Naive B cell (primary cell): ENCODE data around the gene TMC2. TPM values are rescaled to one million over a fixed set of nuclear protein-coding genes. Genes with fewer than 3 reads are reported as not detected.

Experiments used
- ATAC-seq, 2 donors: fragments of 150-1000 bp; cut with Tn5 transposase; 2 replicates each; pipeline ENCODE4 v1.10.0; 2021; ENCODE audit warnings: low read depth in 2 of 2, mild to moderate bottlenecking in 2 of 2, moderate library complexity in 2 of 2
- DNase-seq: peaks from one replicate; pipeline ENCODE4 v3.0.0; 2022
- H3K27ac Mint-ChIP-seq, 6 donors: one replicate each; pipeline ENCODE4 v1.8.0; 2020 to 2022; ENCODE audit warnings: mild to moderate bottlenecking in 6 of 6, mixed read lengths in 6 of 6, moderate library complexity in 5 of 6, inconsistent platforms in 2 of 6
- H3K27me3 Mint-ChIP-seq, 3 donors: one replicate each; pipeline ENCODE4 v1.8.0; 2021 to 2022; ENCODE audit warnings: mixed read lengths in 3 of 3, mild to moderate bottlenecking in 1 of 3
- H3K36me3 Mint-ChIP-seq, 2 donors: one replicate each; pipeline ENCODE4 v1.8.0; 2020 to 2022; ENCODE audit warnings: mixed read lengths in 2 of 2, inconsistent platforms in 1 of 2, mild to moderate bottlenecking in 1 of 2
- H3K4me1 Mint-ChIP-seq, 3 donors: one replicate each; pipeline ENCODE4 v1.8.0; 2020 to 2022; ENCODE audit warnings: mixed read lengths in 3 of 3, inconsistent platforms in 1 of 3, mild to moderate bottlenecking in 1 of 3, moderate library complexity in 1 of 3
- H3K4me3 Mint-ChIP-seq, 8 donors: one replicate each; pipeline ENCODE4 v1.8.0; 2020 to 2022; ENCODE audit warnings: mild to moderate bottlenecking in 8 of 8, mixed read lengths in 8 of 8, moderate library complexity in 8 of 8, inconsistent platforms in 2 of 8
- H3K9me3 Mint-ChIP-seq, 7 donors: one replicate each; pipeline ENCODE4 v1.8.0; 2020 to 2022; ENCODE audit warnings: mixed read lengths in 7 of 7, mild to moderate bottlenecking in 5 of 7, inconsistent platforms in 2 of 7, moderate library complexity in 1 of 7
- polyA plus RNA-seq, 6 donors: library from polyadenylated mRNA; unstranded; fragments of 300-500 nt; fragmentation: Illumina TruSeq; gene quantifications; one replicate each; pipeline ENCODE4 v1.2.3, GENCODE V29; 2021; ENCODE audit warnings: low read depth in 6 of 6

The TMC2 gene
- polyA plus RNA-seq, 6 donors from 2014 or later, result not detected

- Mint-ChIP-seq H3K4me3 (peak overlapping the region in 2 of 8 donors; percentile 25 to 94), H3K36me3 (peaks cover 33 to 47% of the 10 kb centered on the region in 2 donors), H3K4me1 (peaks cover 30 to 41% (median 38%) of the 10 kb centered on the region in 3 donors), H3K9me3 (peaks cover 0 to 2% (median 0%) of the 10 kb centered on the region in 7 donors), H3K27ac (peak overlapping the region in 4 of 6 donors; percentile 6 to 91 (median 12)), H3K27me3 (no peaks in the 10 kb centered on the region)
- ATAC-seq (no peak), DNase-seq (no peak)
Measured at GRCh38 chr20:2655331-2656116, 119.2 kb downstream of the TMC2 start.

- Mint-ChIP-seq H3K4me3 (peak overlapping the region in 2 of 8 donors; percentile 29 to 67), H3K9me3 (peaks cover 0 to 2% (median 0%) of the 10 kb centered on the region in 7 donors), H3K27me3 (no peaks in the 10 kb centered on the region), H3K4me1 (peaks cover 33 to 38% (median 37%) of the 10 kb centered on the region in 3 donors), H3K36me3 (peaks cover 37 to 53% of the 10 kb centered on the region in 2 donors), H3K27ac (peak overlapping the region in 5 of 6 donors; percentile 22 to 86 (median 38))
- ATAC-seq (no peak), DNase-seq (no peak)
Measured at GRCh38 chr20:2656471-2657117, 120.2 kb downstream of the TMC2 start.

GRCh38 chr20:2657241-2657640 is 120.9 kb downstream of the TMC2 start:
- Mint-ChIP-seq H3K27ac (peak overlapping the region in 3 of 6 donors; percentile 38 to 86 (median 49)), H3K36me3 (peaks cover 41 to 60% of the 10 kb centered on the region in 2 donors), H3K27me3 (no peaks in the 10 kb centered on the region), H3K9me3 (peaks cover 0 to 2% (median 0%) of the 10 kb centered on the region in 7 donors), H3K4me3 (peak overlapping the region in 1 of 8 donors; percentile 67), H3K4me1 (peaks cover 37 to 41% (median 39%) of the 10 kb centered on the region in 3 donors)
- no peak for DNase-seq
- ATAC-seq, result no peak

- no peak for ATAC-seq
- peak overlapping the region in 2 of 8 donors; percentile 59 to 67 for H3K4me3 Mint-ChIP-seq
- H3K27ac Mint-ChIP-seq, result peak overlapping the region in 4 of 6 donors; percentile 49 to 65 (median 58)
- H3K36me3 Mint-ChIP-seq, result peaks cover 41 to 64% of the 10 kb centered on the region in 2 donors
- no peak for DNase-seq
- peaks cover 0 to 2% (median 0%) of the 10 kb centered on the region in 7 donors for H3K9me3 Mint-ChIP-seq
- H3K27me3 Mint-ChIP-seq, result no peaks in the 10 kb centered on the region
- peaks cover 41 to 44% (median 42%) of the 10 kb centered on the region in 3 donors for H3K4me1 Mint-ChIP-seq
Measured at GRCh38 chr20:2657674-2658073, 121.3 kb downstream of the TMC2 start.

- peaks cover 38 to 45% (median 44%) of the 10 kb centered on the region in 3 donors for H3K4me1 Mint-ChIP-seq
- DNase-seq (no peak), ATAC-seq (no peak)
- H3K36me3 Mint-ChIP-seq, result peaks cover 41 to 64% of the 10 kb centered on the region in 2 donors
- H3K4me3 Mint-ChIP-seq, result peak overlapping the region in 2 of 8 donors; percentile 64 to 67
- no peaks in the 10 kb centered on the region for H3K27me3 Mint-ChIP-seq
- H3K27ac Mint-ChIP-seq, result peak overlapping the region in 2 of 6 donors; percentile 53 to 84
- H3K9me3 Mint-ChIP-seq, result peaks cover 0 to 2% (median 0%) of the 10 kb centered on the region in 7 donors
Measured at GRCh38 chr20:2658414-2659354, 122.3 kb downstream of the TMC2 start.

- no peak for ATAC-seq
- DNase-seq, result no peak
- peaks cover 46 to 72% of the 10 kb centered on the region in 2 donors for H3K36me3 Mint-ChIP-seq
- H3K27ac Mint-ChIP-seq, result peak overlapping the region in 2 of 6 donors; percentile 29 to 33
- H3K4me1 Mint-ChIP-seq, result peaks cover 35 to 45% (median 43%) of the 10 kb centered on the region in 3 donors
- no peaks in the 10 kb centered on the region for H3K27me3 Mint-ChIP-seq
- H3K4me3 Mint-ChIP-seq, result peak overlapping the region in 1 of 8 donors; percentile 62
- peaks cover 0 to 5% (median 0%) of the 10 kb centered on the region in 7 donors for H3K9me3 Mint-ChIP-seq
Measured at GRCh38 chr20:2659547-2659946, 123.2 kb downstream of the TMC2 start.

- peaks cover 19 to 39% (median 35%) of the 10 kb centered on the region in 3 donors for H3K4me1 Mint-ChIP-seq
- peaks cover 0 to 10% (median 9%) of the 10 kb centered on the region in 3 donors for H3K27me3 Mint-ChIP-seq
- ATAC-seq (no peak), DNase-seq (no peak)
- peaks cover 24 to 47% of the 10 kb centered on the region in 2 donors for H3K36me3 Mint-ChIP-seq
- H3K4me3 Mint-ChIP-seq, result peak overlapping the region; percentile 87 to 99 (median 96)
- peak overlapping the region; percentile 90 to 98 (median 94) for H3K27ac Mint-ChIP-seq
- H3K9me3 Mint-ChIP-seq, result peaks cover 0 to 5% (median 0%) of the 10 kb centered on the region in 7 donors
Measured at GRCh38 chr20:2663364-2663886, 127.1 kb downstream of the TMC2 start.

GRCh38 chr20:2663887-2664719 is 127.7 kb downstream of the TMC2 start, which contains the start of gene IDH3B:
Gene IDH3B, minus strand, starts transcription at chr20:2664216. Its CDS starts 28 bp downstream, at chr20:2664188.
- Mint-ChIP-seq H3K4me3 (peak within 1 kb of the TSS; percentile 87 to 99 (median 96)), H3K36me3 (peaks cover 21 to 40% of the 10 kb centered on the region in 2 donors), H3K4me1 (peaks cover 13 to 33% (median 32%) of the 10 kb centered on the region in 3 donors), H3K27me3 (peaks cover 0 to 16% (median 16%) of the 10 kb centered on the region in 3 donors), H3K27ac (peak within 1 kb of the TSS; percentile 92 to 98 (median 94)), H3K9me3 (peaks cover 0 to 5% (median 0%) of the 10 kb centered on the region in 7 donors)
- DNase-seq (peak; percentile 89), ATAC-seq (peak; percentile 98 to 99)

GRCh38 chr20:2671977-2672376 is 135.6 kb downstream of the TMC2 start:
- H3K4me3 Mint-ChIP-seq, result peak overlapping the region in 1 of 8 donors; percentile 32
- ATAC-seq (no peak), DNase-seq (no peak)
- no peaks in the 10 kb centered on the region for H3K4me1 Mint-ChIP-seq
- H3K27ac Mint-ChIP-seq, result no peak overlapping the region
- H3K36me3 Mint-ChIP-seq, result no peaks in the 10 kb centered on the region
- peaks cover 14 to 47% (median 32%) of the 10 kb centered on the region in 3 donors for H3K27me3 Mint-ChIP-seq
- peaks cover 0 to 2% (median 0%) of the 10 kb centered on the region in 7 donors for H3K9me3 Mint-ChIP-seq

GRCh38 chr20:2672446-2672845 is 136.1 kb downstream of the TMC2 start:
- Mint-ChIP-seq H3K27me3 (peaks cover 14 to 48% (median 32%) of the 10 kb centered on the region in 3 donors), H3K36me3 (no peaks in the 10 kb centered on the region), H3K4me3 (peak overlapping the region in 1 of 8 donors; percentile 32), H3K9me3 (peaks cover 0 to 2% (median 0%) of the 10 kb centered on the region in 7 donors), H3K27ac (no peak overlapping the region), H3K4me1 (no peaks in the 10 kb centered on the region)
- no peak for DNase-seq
- ATAC-seq, result no peak

- Mint-ChIP-seq H3K27me3 (peaks cover 14 to 46% (median 23%) of the 10 kb centered on the region in 3 donors), H3K36me3 (no peaks in the 10 kb centered on the region), H3K9me3 (peaks cover 0 to 2% (median 0%) of the 10 kb centered on the region in 7 donors), H3K4me3 (no peak overlapping the region), H3K4me1 (no peaks in the 10 kb centered on the region), H3K27ac (peak overlapping the region in 1 of 6 donors; percentile 33)
- ATAC-seq (no peak), DNase-seq (no peak)
Measured at GRCh38 chr20:2673453-2673852, 137.1 kb downstream of the TMC2 start.
